Peyer's patch (tissue), 4 donors: ENCODE results near the gene ZNF154. TPM values are rescaled to one million over a fixed set of nuclear protein-coding genes. Genes with fewer than 3 reads are reported as not detected.
"Not testable (repeated sequence)": the region's sequence is repeated elsewhere in the genome, so short reads cannot be mapped to it uniquely, and the experiment has no call there.

Experiments used
- DNase-seq, 3 donors: peaks; one replicate each; pipeline ENCODE4 v3.0.0-alpha.2; 2017 to 2019
- H3K27ac ChIP-seq, 4 donors: fragments of 200-600 bp; sonication (generic); one replicate each; pipeline ENCODE4 v1.5.1; 2016 to 2019
- H3K27me3 ChIP-seq, 2 donors: fragments of 200-600 bp; sonication (generic); one replicate each; pipeline ENCODE4 v1.5.1; 2019
- H3K36me3 ChIP-seq, 3 donors: fragments of 200-600 bp; sonication (generic); one replicate each; pipeline ENCODE4 v1.5.1; 2016 to 2019
- H3K4me1 ChIP-seq, 4 donors: fragments of 200-600 bp; sonication (generic); one replicate each; pipeline ENCODE4 v1.5.1; 2016 to 2019
- H3K4me3 ChIP-seq, 4 donors: fragments of 200-600 bp; sonication (generic); 1 replicate in 3 of 4; 2 replicates in 1 of 4; pipeline ENCODE4 v1.5.1; 2016 to 2019; ENCODE audit warnings: mild to moderate bottlenecking in 1 of 4
- H3K9me3 ChIP-seq, 4 donors: fragments of 200-600 bp; sonication (generic); one replicate each; pipeline ENCODE4 v1.5.1; 2016 to 2019; ENCODE audit warnings: mild to moderate bottlenecking in 1 of 4
- CTCF ChIP-seq, 6 experiments: fragments of 450-650 bp in 4 of 6; fragments of 200-600 bp in 2 of 6; sonication (generic) in 1 of 6; IDR thresholded peaks; one replicate each; pipeline ENCODE4 v1.5.1; 2017 to 2019; ENCODE audit warnings: antibody characterized with exemption in 6 of 6, mild to moderate bottlenecking in 3 of 6, moderate library complexity in 1 of 6
- POLR2A ChIP-seq, 2 donors: fragments of 450-650 bp; IDR thresholded peaks; one replicate each; pipeline ENCODE4 v1.5.1; 2017; ENCODE audit warnings: antibody characterized with exemption in 2 of 2, mild to moderate bottlenecking in 2 of 2, moderate library complexity in 2 of 2
- total RNA-seq, 4 donors: library from RNA; depleted of rRNA; stranded (reverse); fragments of >200 nt; gene quantifications; one replicate each; pipeline ENCODE4 v1.1.0, GENCODE V29; 2016

The ZNF154 gene
- total RNA-seq, 4 donors from 2014 or later = 0.57 to 5.0 (median 1.3) TPM

DNA sequence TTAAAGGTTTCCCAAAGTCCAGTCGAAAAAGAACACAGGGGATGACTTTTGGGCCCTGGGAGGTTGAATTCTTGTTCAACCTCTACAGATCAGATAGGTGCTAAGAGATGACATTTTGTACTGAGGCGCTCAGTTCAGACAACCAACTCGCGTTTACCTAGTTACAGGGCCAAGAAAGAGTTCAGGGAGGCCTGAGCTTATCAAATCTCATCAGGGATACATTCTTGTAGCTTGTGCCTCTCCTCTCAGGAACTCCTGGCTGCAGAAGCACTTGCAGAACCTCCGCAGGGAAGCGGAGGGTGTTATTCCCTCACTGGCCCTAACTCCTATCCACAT is 38.4 kb upstream of the ZNF154 start:
- no peak for DNase-seq
- Histone ChIP-seq H3K4me1 (peaks cover 0 to 13% (median 4%) of the 10 kb centered on the region in 4 donors), H3K27me3 (no peaks in the 10 kb centered on the region), H3K27ac (peak overlapping the region in 1 of 4 donors; percentile 82), H3K4me3 (peak overlapping the region; percentile 62 to 85 (median 76)), H3K36me3 (peaks cover 0 to 46% (median 0%) of the 10 kb centered on the region in 3 donors), H3K9me3 (peaks cover 0 to 52% (median 5%) of the 10 kb centered on the region in 4 donors)
- TF ChIP-seq CTCF (IDR thresholded peaks at IDR 0.05) = no peak
- no peak for TF ChIP-seq POLR2A (IDR thresholded peaks at IDR 0.05)

DNA sequence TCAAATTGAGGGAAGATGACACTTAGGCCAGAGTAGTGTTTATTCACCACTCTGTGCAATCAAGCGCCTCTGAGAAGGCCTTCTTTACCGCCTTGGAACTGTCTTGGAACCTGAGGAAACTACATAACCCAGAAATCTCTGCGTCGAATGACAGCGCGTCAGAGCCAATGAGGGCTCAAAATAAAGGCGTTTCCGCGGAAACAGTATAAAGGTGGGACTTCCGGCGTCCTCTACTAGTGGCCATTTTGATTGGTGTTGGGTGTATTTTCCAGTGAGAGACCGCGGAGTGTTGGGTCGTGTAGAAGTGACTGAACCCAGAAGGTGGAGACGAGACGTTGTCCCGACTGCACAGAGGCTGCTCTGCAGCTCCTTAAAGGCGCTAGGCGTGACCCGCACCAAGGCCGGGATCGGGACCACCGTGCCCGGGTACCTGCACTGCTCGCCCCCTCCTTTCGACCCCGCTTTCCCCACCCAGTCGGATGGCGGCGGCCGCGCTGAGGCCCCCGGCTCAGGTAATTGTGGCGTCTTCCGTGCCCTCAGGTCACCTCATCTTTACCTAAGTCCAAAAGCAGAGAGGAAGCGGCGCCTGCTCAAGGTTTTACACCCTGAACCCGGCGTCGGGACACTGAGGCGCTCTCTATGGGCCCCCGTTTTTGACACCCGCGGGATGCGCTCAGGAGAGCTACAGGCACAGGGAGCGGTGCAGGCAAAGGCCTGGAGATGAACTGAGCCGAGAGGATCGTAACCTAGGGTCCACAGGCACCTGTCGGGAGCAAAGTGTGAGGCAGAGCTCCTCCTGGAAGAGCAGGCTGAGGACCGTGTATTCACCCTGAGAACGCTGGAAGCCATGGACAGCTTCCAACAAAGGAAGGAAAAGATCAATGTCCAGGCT is 37.8 kb upstream of the ZNF154 start, which contains the start of gene ZNF776:
TSS of gene ZNF776 (plus strand) at position 236 of the 892 bp plus-strand sequence. CDS start at position 480, 244 bp downstream.
- H3K9me3 ChIP-seq = peaks cover 0 to 46% (median 5%) of the 10 kb centered on the region in 4 donors
- no peaks in the 10 kb centered on the region for H3K27me3 ChIP-seq
- H3K4me1 ChIP-seq = peaks cover 0 to 13% (median 4%) of the 10 kb centered on the region in 4 donors
- H3K27ac ChIP-seq = peak within 1 kb of the TSS; percentile 69 to 83 (median 78)
- H3K4me3 ChIP-seq = peak within 1 kb of the TSS; percentile 62 to 85 (median 76)
- peaks cover 0 to 40% (median 0%) of the 10 kb centered on the region in 3 donors for H3K36me3 ChIP-seq
- no peak for TF ChIP-seq CTCF (IDR thresholded peaks at IDR 0.05)
- peak in 1 of 2 donors; percentile 26 for TF ChIP-seq POLR2A (IDR thresholded peaks at IDR 0.05)
- DNase-seq = peak; percentile 75 to 93 (median 80)

DNA sequence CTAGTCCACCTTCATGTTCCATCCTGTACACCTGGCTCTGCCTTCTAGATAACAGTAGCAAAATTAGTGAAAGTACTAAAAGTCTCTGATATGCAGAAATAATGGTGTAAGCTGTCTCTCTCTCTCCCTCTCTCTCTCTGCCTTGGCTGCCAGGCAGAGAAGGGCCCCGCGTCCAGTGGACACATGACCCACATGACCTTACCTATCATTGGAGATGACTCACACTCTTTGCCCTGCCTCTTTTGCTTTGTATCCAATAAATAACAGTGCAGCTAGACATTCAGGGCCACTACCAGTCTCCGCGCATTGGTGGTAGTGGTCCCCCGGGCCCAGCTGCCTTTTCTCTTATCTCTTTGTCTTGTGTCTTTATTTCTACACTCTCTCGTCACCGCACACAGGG is 29.8 kb upstream of the ZNF154 start:
- not testable (repeated sequence) for H3K27ac ChIP-seq, H3K36me3 ChIP-seq, DNase-seq, H3K4me3 ChIP-seq, H3K27me3 ChIP-seq, H3K4me1 ChIP-seq
- peaks cover 0 to 12% (median 0%) of the 10 kb centered on the region in 4 donors for H3K9me3 ChIP-seq

DNA sequence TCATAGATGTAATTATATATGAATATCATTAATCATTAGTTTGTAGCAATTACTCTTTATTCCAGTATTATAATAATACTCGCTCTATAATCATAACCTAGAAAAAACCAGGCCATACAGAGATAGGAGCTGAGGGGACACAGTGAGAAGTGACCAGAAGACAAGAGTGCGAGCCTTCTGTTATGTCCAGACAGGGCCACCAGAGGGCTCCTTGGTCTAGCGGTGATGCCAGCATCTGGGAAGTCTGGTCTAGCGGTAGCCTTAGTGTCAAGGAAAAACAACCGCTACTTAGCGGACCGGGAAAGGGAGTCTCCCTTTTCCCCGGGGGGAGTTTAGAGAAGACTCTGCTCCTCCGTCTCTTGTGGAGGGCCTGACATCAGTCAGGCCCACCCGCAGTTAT is 29.3 kb upstream of the ZNF154 start:
- not testable (repeated sequence) for H3K27ac ChIP-seq, H3K36me3 ChIP-seq, H3K27me3 ChIP-seq, H3K4me3 ChIP-seq, H3K9me3 ChIP-seq, H3K4me1 ChIP-seq
- TF ChIP-seq CTCF (IDR thresholded peaks at IDR 0.05) = peak in 5 of 6 experiments; percentile 31 to 65 (median 53)
- peak in 2 of 3 donors; percentile 34 to 71 for DNase-seq

GRCh38 chr19:57720878-57721277 is 11.9 kb upstream of the ZNF154 start:
- H3K9me3 ChIP-seq = peaks cover 0 to 47% (median 12%) of the 10 kb centered on the region in 4 donors

More at GRCh38 chr19:57720878-57721277, 11.9 kb upstream of the ZNF154 start:
- no peaks in the 10 kb centered on the region for H3K4me1 ChIP-seq
- H3K4me3 ChIP-seq = no peak overlapping the region
- no peak for DNase-seq
- H3K27me3 ChIP-seq = no peaks in the 10 kb centered on the region
- H3K36me3 ChIP-seq = peaks cover 0 to 37% (median 6%) of the 10 kb centered on the region in 3 donors
- TF ChIP-seq POLR2A (IDR thresholded peaks at IDR 0.05) = no peak
- TF ChIP-seq CTCF (IDR thresholded peaks at IDR 0.05) = no peak
- H3K27ac ChIP-seq = no peak overlapping the region
